Aorta (tissue), 5 donors: ENCODE data around the gene CFAP97. TPM values are rescaled to one million over a fixed set of nuclear protein-coding genes. Genes with fewer than 3 reads are reported as not detected.
"Not testable (repeated sequence)": the region's sequence is repeated elsewhere in the genome, so short reads cannot be mapped to it uniquely, and the experiment has no call there.

Experiments used
- ATAC-seq: fragments of 200-7000 bp; cut with Tn5 transposase; one replicate; pipeline ENCODE4 v1.9.1; 2022; ENCODE audit warnings: moderate library complexity; ENCODE audit not compliant: low FRiP score
- DNase-seq, 2 donors: peaks; one replicate each; pipeline ENCODE4 v3.0.0-alpha.2; 2020
- H3K27ac ChIP-seq, 2 donors: one replicate each; pipeline ENCODE4 v1.5.1; 2013; ENCODE audit warnings: low read length in 2 of 2, mild to moderate bottlenecking in 2 of 2, moderate library complexity in 2 of 2, control low read depth in 1 of 2, inconsistent platforms in 1 of 2, low read depth in 1 of 2
- H3K27me3 ChIP-seq, 2 donors: one replicate each; pipeline ENCODE4 v1.6.1; 2013; ENCODE audit warnings: control low read depth in 1 of 2, low read length in 1 of 2, mild to moderate bottlenecking in 1 of 2, moderate library complexity in 1 of 2; ENCODE audit not compliant: insufficient read depth in 2 of 2, control insufficient read depth in 1 of 2
- H3K36me3 ChIP-seq, 2 donors: one replicate each; pipeline ENCODE4 v1.6.1; 2013; ENCODE audit warnings: control low read depth in 1 of 2, low read length in 1 of 2, mild to moderate bottlenecking in 1 of 2; ENCODE audit not compliant: insufficient read depth in 2 of 2, control insufficient read depth in 1 of 2
- H3K4me1 ChIP-seq, 2 donors: one replicate each; pipeline ENCODE4 v1.6.1; 2013; ENCODE audit warnings: low read length in 2 of 2, control low read depth in 1 of 2, mild to moderate bottlenecking in 1 of 2, moderate library complexity in 1 of 2; ENCODE audit not compliant: insufficient read depth in 2 of 2, control insufficient read depth in 1 of 2
- H3K4me3 ChIP-seq, 2 donors: one replicate each; pipeline ENCODE4 v1.5.1; 2013; ENCODE audit warnings: low read length in 2 of 2, control low read depth in 1 of 2, mild to moderate bottlenecking in 1 of 2
- H3K9me3 ChIP-seq: one replicate; pipeline ENCODE4 v1.6.1; 2013; ENCODE audit warnings: mild to moderate bottlenecking, low read length; ENCODE audit not compliant: control insufficient read depth
- WGBS, 2 donors: extraction: QIAGEN DNeasy Blood & Tissue Kit; methylation state at CpG; one replicate each; pipeline ENCODE4 v1.1.7; 2013; 5-methylcytosine and 5-hydroxymethylcytosine counted together
- intact Hi-C, 2 donors: fragments of 100-400 bp; cut with DNase I; formaldehyde crosslinking; loops; one replicate each; pipeline versions ENCODE4 v1.14.2 to v1.15.0; 2022
- polyA plus RNA-seq, 2 donors: library from polyadenylated mRNA; stranded (reverse); fragments of 200-250 nt; gene quantifications; one replicate each; pipeline ENCODE4 v1.2.3, GENCODE V29; 2013
- total RNA-seq, 2 donors: library from RNA; stranded (reverse); fragmentation: NEBNext Ultra II Directional; extraction: Animal tissue kit (Norgen Biotek cat#: 25700); gene quantifications; one replicate each; pipeline ENCODE4 v1.2.1, GENCODE V29; 2021
- donor health status: healthy with polysubstance abuse.
- donor health status: Bipolar disorder and iron deficiency.
- donor health status: DM: no; HTN: no; CAD: no.
- donor health status: DM: no; HTN: no; CAD: no.
- donor health status: DM: yes; HTN: yes; CAD: no.

CFAP97 gene
- total and polyA plus RNA-seq, 4 donors: 16.6 to 58.4 (median 36.9) TPM

GRCh38 chr4:185134307-185134869, 69.4 kb downstream of the CFAP97 start:
- DNase-seq (no peak), ATAC-seq (no peak)
- intact Hi-C loops: loop anchor here (2.0 to 5.0 kb wide), 2 partner anchors 94 to 97 kb away; no protein-coding TSS in a partner anchor
- H3K27me3 ChIP-seq: no peaks in the 10 kb centered on the region
- no peak overlapping the region for H3K4me3 ChIP-seq
- no peaks in the 10 kb centered on the region for H3K9me3 ChIP-seq
- 34 to 36% methylated on average over 3 of the region's 3 CpGs for WGBS, 2 donors
- H3K4me1 ChIP-seq: no peaks in the 10 kb centered on the region
- no peak overlapping the region for H3K27ac ChIP-seq
- H3K36me3 ChIP-seq: no peaks in the 10 kb centered on the region

- H3K27me3 ChIP-seq: no peaks in the 10 kb centered on the region
- H3K9me3 ChIP-seq: no peaks in the 10 kb centered on the region
- intact Hi-C loops: no loop called here
- peak overlapping the region in 1 of 2 donors; percentile 66 for H3K27ac ChIP-seq
- ATAC-seq: peak; percentile 79
- H3K36me3 ChIP-seq: no peaks in the 10 kb centered on the region
- peak overlapping the region; percentile 32 to 51 for H3K4me3 ChIP-seq
- DNase-seq: peak; percentile 52 to 79
- H3K4me1 ChIP-seq: no peaks in the 10 kb centered on the region
- 1% methylated on average over 74 of the region's 74 CpGs for WGBS, 2 donors
Observed at GRCh38 chr4:185128272-185129119, 75.3 kb downstream of the CFAP97 start.

GRCh38 chr4:185127021-185127925, 76.5 kb downstream of the CFAP97 start:
- H3K27ac ChIP-seq: no peak overlapping the region
- DNase-seq (peak; percentile 55 to 78), ATAC-seq (peak; percentile 59)
- no peaks in the 10 kb centered on the region for H3K36me3 ChIP-seq
- H3K4me3 ChIP-seq: peak overlapping the region; percentile 51 to 55
- 9 to 10% methylated on average over 61 to 64 of the region's 64 CpGs for WGBS, 2 donors
- no peaks in the 10 kb centered on the region for H3K4me1 ChIP-seq
- H3K9me3 ChIP-seq: no peaks in the 10 kb centered on the region
- no peaks in the 10 kb centered on the region for H3K27me3 ChIP-seq
- intact Hi-C loops: loop anchor here in 1 of 2 donors (2.0 kb wide), 1 partner anchor 50 kb away; no protein-coding TSS in a partner anchor

GRCh38 chr4:185124006-185124405, 79.8 kb downstream of the CFAP97 start:
- H3K4me1 ChIP-seq: no peaks in the 10 kb centered on the region
- H3K36me3 ChIP-seq: no peaks in the 10 kb centered on the region
- WGBS, 2 donors: 72 to 73% methylated on average over 3 of the region's 3 CpGs
- intact Hi-C loops: no loop called here
- DNase-seq: no peak
- no peak overlapping the region for H3K27ac ChIP-seq
- H3K9me3 ChIP-seq: no peaks in the 10 kb centered on the region
- no peak overlapping the region for H3K4me3 ChIP-seq
- no peaks in the 10 kb centered on the region for H3K27me3 ChIP-seq
- no peak for ATAC-seq

GRCh38 chr4:185122681-185123345, 81.0 kb downstream of the CFAP97 start:
- 93 to 96% methylated on average over 6 of the region's 6 CpGs for WGBS, 2 donors
- DNase-seq (no peak), ATAC-seq (no peak)
- Histone ChIP-seq H3K4me3 (no peak overlapping the region), H3K9me3 (no peaks in the 10 kb centered on the region), H3K27ac (no peak overlapping the region), H3K36me3 (no peaks in the 10 kb centered on the region), H3K27me3 (no peaks in the 10 kb centered on the region), H3K4me1 (no peaks in the 10 kb centered on the region)
- intact Hi-C loops: no loop called here

- H3K27ac ChIP-seq: no peak overlapping the region
- no peaks in the 10 kb centered on the region for H3K9me3 ChIP-seq
- no peaks in the 10 kb centered on the region for H3K27me3 ChIP-seq
- ATAC-seq (no peak), DNase-seq (no peak)
- H3K36me3 ChIP-seq: no peaks in the 10 kb centered on the region
- WGBS, 2 donors: 74 to 80% methylated on average over 6 of the region's 6 CpGs
- H3K4me3 ChIP-seq: no peak overlapping the region
- H3K4me1 ChIP-seq: no peaks in the 10 kb centered on the region
- intact Hi-C loops: no loop called here
Observed at GRCh38 chr4:185120631-185120946, 83.2 kb downstream of the CFAP97 start.

GRCh38 chr4:185119927-185120630, 83.7 kb downstream of the CFAP97 start:
- 65 to 72% methylated on average over 3 of the region's 3 CpGs for WGBS, 2 donors
- DNase-seq (no peak), ATAC-seq (no peak)
- H3K27ac ChIP-seq: no peak overlapping the region
- intact Hi-C loops: no loop called here
- no peaks in the 10 kb centered on the region for H3K36me3 ChIP-seq
- no peaks in the 10 kb centered on the region for H3K27me3 ChIP-seq
- H3K4me1 ChIP-seq: no peaks in the 10 kb centered on the region
- H3K9me3 ChIP-seq: no peaks in the 10 kb centered on the region
- no peak overlapping the region for H3K4me3 ChIP-seq

- H3K36me3 ChIP-seq, H3K9me3 ChIP-seq, H3K4me1 ChIP-seq, H3K27ac ChIP-seq, intact Hi-C loops, ATAC-seq, H3K27me3 ChIP-seq, H3K4me3 ChIP-seq, DNase-seq: not testable (repeated sequence)
- 88 to 91% methylated on average over 5 of the region's 5 CpGs for WGBS, 2 donors
Observed at GRCh38 chr4:185119467-185119866, 84.3 kb downstream of the CFAP97 start.
